ENCODE results near the gene TFF3. TPM values are rescaled to one million over a fixed set of nuclear protein-coding genes. Genes with fewer than 3 reads are reported as not detected.

TFF3 gene
- total and polyA plus RNA-seq, 2 of the 13 experiments (the other 11 are each of a cell fraction or from before 2014, with no cell fraction given): 14.2 to 26.9 TPM

DNA sequence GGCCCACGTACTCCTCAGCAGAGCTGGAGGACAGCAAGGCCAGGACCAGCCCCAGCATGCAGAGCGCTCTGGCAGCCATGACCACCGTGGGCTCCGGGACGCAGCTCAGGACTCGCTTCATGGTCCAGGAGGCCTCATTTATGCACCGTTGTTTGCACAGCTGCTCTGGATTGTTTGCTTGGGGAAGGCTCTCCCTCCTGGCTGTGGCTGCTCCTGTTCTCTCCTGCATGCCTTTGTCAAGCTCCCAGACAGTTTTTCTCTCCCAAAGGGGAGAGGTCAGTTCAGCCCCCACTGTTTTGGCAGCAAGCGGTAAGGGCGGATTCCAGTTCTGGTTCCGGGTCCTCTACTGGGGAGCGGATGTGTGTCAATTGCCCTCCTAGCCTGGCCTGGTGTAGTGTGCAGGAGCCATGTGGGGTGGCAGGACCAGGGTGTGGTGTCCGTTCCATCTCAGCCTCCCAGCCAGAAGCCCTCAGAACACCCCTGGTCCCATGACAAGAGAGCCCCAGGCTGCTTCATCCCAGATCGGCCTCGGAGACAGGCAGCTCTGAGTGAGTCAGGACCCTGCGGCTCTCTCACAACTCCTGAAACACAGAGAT lies at the start of gene TFF3 (continued):
- TF ChIP-seq ZIK1 (CRISPR knock-in tag; IDR thresholded peaks at IDR 0.05; ENCODE audit: borderline replicate concordance, low read depth): no peak
- peak; percentile 23; the same call in 1 of the 2 replicates for TF ChIP-seq ELF1 (CRISPR knock-in tag; IDR thresholded peaks at IDR 0.05)
- TF ChIP-seq ASH2L (IDR thresholded peaks at IDR 0.05; ENCODE audit: insufficient read length, low read depth, low read length): no peak
- TF ChIP-seq ZFYVE20 (CRISPR knock-in tag; IDR thresholded peaks at IDR 0.05; ENCODE audit: borderline replicate concordance, low read depth): no peak
- no peak for TF ChIP-seq PRPF4 (IDR thresholded peaks at IDR 0.05; ENCODE audit: low read depth, low read length, poor library complexity, severe bottlenecking)
- no peak for TF ChIP-seq NKX3-1 (CRISPR knock-in tag; IDR thresholded peaks at IDR 0.05)
- no peak for TF ChIP-seq ZNF720 (CRISPR knock-in tag; IDR thresholded peaks at IDR 0.05)
- TF ChIP-seq NR2C2 (CRISPR knock-in tag; IDR thresholded peaks at IDR 0.05; ENCODE audit: borderline replicate concordance): peak; percentile 94
- TF ChIP-seq ZNF143 (CRISPR knock-in tag; IDR thresholded peaks at IDR 0.05): peak; percentile 76
- peak; percentile 66; the same call in 1 of the 2 replicates for TF ChIP-seq HHEX (CRISPR knock-in tag; IDR thresholded peaks at IDR 0.05)
- no peak for TF ChIP-seq IRF2 (CRISPR knock-in tag; IDR thresholded peaks at IDR 0.05)
- TF ChIP-seq SMARCE1 (IDR thresholded peaks at IDR 0.05; ENCODE audit: borderline replicate concordance): no peak
- peak; percentile 61 for TF ChIP-seq SAP130 (CRISPR knock-in tag; IDR thresholded peaks at IDR 0.05; ENCODE audit: low read depth)
- TF ChIP-seq, protein P1, sequence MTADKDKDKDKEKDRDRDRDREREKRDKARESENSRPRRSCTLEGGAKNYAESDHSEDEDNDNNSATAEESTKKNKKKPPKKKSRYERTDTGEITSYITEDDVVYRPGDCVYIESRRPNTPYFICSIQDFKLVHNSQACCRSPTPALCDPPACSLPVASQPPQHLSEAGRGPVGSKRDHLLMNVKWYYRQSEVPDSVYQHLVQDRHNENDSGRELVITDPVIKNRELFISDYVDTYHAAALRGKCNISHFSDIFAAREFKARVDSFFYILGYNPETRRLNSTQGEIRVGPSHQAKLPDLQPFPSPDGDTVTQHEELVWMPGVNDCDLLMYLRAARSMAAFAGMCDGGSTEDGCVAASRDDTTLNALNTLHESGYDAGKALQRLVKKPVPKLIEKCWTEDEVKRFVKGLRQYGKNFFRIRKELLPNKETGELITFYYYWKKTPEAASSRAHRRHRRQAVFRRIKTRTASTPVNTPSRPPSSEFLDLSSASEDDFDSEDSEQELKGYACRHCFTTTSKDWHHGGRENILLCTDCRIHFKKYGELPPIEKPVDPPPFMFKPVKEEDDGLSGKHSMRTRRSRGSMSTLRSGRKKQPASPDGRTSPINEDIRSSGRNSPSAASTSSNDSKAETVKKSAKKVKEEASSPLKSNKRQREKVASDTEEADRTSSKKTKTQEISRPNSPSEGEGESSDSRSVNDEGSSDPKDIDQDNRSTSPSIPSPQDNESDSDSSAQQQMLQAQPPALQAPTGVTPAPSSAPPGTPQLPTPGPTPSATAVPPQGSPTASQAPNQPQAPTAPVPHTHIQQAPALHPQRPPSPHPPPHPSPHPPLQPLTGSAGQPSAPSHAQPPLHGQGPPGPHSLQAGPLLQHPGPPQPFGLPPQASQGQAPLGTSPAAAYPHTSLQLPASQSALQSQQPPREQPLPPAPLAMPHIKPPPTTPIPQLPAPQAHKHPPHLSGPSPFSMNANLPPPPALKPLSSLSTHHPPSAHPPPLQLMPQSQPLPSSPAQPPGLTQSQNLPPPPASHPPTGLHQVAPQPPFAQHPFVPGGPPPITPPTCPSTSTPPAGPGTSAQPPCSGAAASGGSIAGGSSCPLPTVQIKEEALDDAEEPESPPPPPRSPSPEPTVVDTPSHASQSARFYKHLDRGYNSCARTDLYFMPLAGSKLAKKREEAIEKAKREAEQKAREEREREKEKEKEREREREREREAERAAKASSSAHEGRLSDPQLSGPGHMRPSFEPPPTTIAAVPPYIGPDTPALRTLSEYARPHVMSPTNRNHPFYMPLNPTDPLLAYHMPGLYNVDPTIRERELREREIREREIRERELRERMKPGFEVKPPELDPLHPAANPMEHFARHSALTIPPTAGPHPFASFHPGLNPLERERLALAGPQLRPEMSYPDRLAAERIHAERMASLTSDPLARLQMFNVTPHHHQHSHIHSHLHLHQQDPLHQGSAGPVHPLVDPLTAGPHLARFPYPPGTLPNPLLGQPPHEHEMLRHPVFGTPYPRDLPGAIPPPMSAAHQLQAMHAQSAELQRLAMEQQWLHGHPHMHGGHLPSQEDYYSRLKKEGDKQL (CRISPR knock-in tag; IDR thresholded peaks at IDR 0.05; ENCODE audit: low read depth): no peak
- no peak for TF ChIP-seq PHF5A (CRISPR knock-in tag; IDR thresholded peaks at IDR 0.05; ENCODE audit: low read depth, unreplicated experiment)
